Tibial nerve (tissue), 3 donors: ENCODE data around the gene TRMT61A.

Source experiments
- CTCF ChIP-seq, 5 experiments: fragments of 200-600 bp in 3 of 5; fragments of 450-650 bp in 2 of 5; sonication (generic) in 3 of 5; IDR thresholded peaks; one replicate each; pipeline ENCODE4 v1.5.1; 2016 to 2019; ENCODE audit warnings: antibody characterized with exemption in 5 of 5, mild to moderate bottlenecking in 3 of 5, moderate library complexity in 2 of 5
- POLR2A ChIP-seq, 2 donors: fragments of 450-650 bp; IDR thresholded peaks; one replicate each; pipeline ENCODE4 v1.6.1; 2017; ENCODE audit warnings: antibody characterized with exemption in 2 of 2, mild to moderate bottlenecking in 2 of 2, moderate library complexity in 2 of 2

DNA sequence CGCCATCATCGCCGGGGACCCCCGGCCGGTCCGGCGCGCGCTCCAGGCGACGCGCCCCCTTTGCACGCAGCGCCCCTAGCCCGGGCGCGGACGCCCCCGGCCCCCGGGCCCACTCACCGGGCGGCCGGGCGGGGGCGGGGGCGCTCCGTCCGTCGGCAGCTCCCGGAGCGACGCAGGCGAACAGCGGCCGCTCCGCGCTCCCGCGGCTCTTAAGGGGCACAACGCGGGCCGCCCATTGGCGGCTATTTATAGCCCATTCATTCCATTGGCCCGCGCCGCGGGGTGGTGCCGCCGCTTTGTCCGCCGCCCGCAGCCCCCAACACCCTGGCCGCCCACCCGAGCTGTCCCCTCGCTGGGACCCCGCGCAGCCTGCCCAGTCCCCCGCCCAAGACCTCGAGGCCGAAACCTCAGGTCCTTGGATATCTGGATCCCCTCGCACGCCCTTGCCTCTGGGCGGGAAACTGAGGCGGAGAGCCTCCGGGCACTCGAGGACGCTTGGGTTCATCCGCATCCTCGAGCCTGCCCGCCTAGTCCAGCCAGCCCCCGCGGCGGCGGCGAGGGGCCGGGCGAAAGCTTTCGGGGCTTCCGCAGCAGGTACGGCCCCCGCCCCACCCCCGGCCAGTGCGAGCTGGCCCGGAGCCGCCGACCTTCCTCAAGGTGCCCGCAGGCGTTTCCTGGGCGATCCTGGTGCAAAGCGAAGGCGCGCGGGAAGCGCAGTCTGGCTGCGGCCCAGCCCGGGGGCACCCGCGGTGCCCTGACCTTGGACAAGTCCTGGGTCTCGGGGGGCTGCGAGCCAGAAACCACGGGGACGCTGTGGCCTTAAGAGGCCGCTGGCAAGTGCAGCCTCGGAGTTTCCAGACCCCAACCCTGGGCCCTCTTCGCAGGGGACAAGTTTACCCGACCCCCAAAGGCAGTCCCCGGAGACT, 6.1 kb upstream of the TRMT61A start, which contains the start of gene CKB:
- no peak for TF ChIP-seq CTCF (IDR thresholded peaks at IDR 0.05)
- TF ChIP-seq POLR2A (IDR thresholded peaks at IDR 0.05) = peak; percentile 51 to 81
